Measurements from ENCODE around the gene NDUFS6.

NDUFS6 gene

DNA sequence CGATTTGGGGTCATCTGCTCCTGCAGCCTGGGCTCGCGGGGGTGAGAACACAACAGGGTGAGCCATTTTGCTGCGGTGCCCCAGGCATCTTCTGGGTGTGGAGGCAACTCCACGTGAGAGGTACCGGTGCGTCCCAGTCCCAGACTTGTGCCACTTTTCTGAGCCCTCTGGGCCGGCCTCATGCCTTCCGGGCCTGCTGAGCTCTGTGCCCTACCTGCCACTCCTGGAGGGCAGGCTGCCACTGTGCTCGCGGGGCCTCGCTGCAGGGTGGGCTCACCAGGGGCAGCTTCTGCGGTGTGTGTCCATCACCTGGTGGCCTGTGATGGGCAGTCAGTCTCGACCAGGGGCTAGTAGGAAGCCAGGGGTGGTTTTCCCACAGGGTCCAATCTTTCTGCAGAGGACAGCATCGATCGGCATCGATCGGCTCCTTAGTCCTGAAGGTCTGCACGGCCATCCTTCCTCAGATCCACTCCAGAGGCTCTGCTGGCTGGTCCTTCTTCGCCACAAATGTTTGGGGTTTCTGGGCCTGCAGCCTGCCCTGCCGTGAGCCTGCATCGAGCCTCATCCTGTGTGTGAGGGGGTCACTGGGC lies 58.9 kb downstream of the NDUFS6 start:
- no peaks in the 10 kb centered on the region for H3K9me3 ChIP-seq (ENCODE audit: control insufficient read depth, insufficient read depth, low read length)
- TF ChIP-seq, protein P1, sequence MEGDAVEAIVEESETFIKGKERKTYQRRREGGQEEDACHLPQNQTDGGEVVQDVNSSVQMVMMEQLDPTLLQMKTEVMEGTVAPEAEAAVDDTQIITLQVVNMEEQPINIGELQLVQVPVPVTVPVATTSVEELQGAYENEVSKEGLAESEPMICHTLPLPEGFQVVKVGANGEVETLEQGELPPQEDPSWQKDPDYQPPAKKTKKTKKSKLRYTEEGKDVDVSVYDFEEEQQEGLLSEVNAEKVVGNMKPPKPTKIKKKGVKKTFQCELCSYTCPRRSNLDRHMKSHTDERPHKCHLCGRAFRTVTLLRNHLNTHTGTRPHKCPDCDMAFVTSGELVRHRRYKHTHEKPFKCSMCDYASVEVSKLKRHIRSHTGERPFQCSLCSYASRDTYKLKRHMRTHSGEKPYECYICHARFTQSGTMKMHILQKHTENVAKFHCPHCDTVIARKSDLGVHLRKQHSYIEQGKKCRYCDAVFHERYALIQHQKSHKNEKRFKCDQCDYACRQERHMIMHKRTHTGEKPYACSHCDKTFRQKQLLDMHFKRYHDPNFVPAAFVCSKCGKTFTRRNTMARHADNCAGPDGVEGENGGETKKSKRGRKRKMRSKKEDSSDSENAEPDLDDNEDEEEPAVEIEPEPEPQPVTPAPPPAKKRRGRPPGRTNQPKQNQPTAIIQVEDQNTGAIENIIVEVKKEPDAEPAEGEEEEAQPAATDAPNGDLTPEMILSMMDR (IDR thresholded peaks at IDR 0.05; ENCODE audit: low read depth, low read length, poor library complexity, severe bottlenecking), result no peak
- no peak for TF ChIP-seq EZH2phosphoT487 (IDR thresholded peaks at IDR 0.05; ENCODE audit: borderline replicate concordance, low read length)
- no peaks in the 10 kb centered on the region for H3F3A ChIP-seq (ENCODE audit: control insufficient read depth, insufficient read depth)
- H4K20me1 ChIP-seq (ENCODE audit: control insufficient read depth, insufficient read depth, low read depth, low read length), result no peaks in the 10 kb centered on the region
- H3K36me3 ChIP-seq (ENCODE audit: control insufficient read depth, low read length), result no peaks in the 10 kb centered on the region
- H3K4me3 ChIP-seq (ENCODE audit: low read length), result no peak overlapping the region
- no peaks in the 10 kb centered on the region for H3K9me2 ChIP-seq (replicated peaks; ENCODE audit: control insufficient read depth, low read length)
- H3K27ac ChIP-seq (ENCODE audit: low read depth, low read length), result no peak overlapping the region
- H3K27me3 ChIP-seq (ENCODE audit: control insufficient read depth, low read length), result no peaks in the 10 kb centered on the region
- no peaks in the 10 kb centered on the region for H3K79me2 ChIP-seq (ENCODE audit: control insufficient read depth, low read length)
- H3K4me1 ChIP-seq (ENCODE audit: control insufficient read depth, low read length), result no peaks in the 10 kb centered on the region
- H3K4me2 ChIP-seq (ENCODE audit: low read length), result no peak overlapping the region

DNA sequence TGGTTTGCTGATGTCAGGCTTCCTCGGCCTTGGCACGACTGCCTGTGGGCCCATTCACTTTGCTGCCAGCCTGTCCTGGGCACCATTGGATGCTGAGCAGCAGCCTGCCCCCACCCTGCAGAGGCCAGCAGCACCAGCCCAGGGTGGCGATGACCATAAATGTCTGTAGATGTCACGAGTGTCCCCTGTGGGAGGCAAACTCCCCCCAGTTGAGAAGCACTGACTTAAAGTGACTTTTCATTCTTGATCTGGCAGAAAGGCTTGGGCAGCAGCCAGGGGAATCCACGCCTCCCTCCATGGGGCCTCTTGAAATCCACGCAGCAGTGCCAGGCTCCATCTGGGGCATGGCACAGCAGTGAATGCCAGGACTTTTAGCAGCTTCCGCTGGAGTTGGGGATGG lies 59.7 kb downstream of the NDUFS6 start:
- no peaks in the 10 kb centered on the region for H3K79me2 ChIP-seq (ENCODE audit: control insufficient read depth, low read length)
- H3K4me3 ChIP-seq (ENCODE audit: low read length), result no peak overlapping the region
- H3K27me3 ChIP-seq (ENCODE audit: control insufficient read depth, low read length), result no peaks in the 10 kb centered on the region
- no peaks in the 10 kb centered on the region for H3K9me2 ChIP-seq (replicated peaks; ENCODE audit: control insufficient read depth, low read length)
- H3K27ac ChIP-seq (ENCODE audit: low read depth, low read length), result no peak overlapping the region
- TF ChIP-seq EZH2phosphoT487 (IDR thresholded peaks at IDR 0.05; ENCODE audit: borderline replicate concordance, low read length), result no peak
- TF ChIP-seq, protein P1 (IDR thresholded peaks at IDR 0.05; ENCODE audit: low read depth, low read length, poor library complexity, severe bottlenecking), result no peak
- no peaks in the 10 kb centered on the region for H3K36me3 ChIP-seq (ENCODE audit: control insufficient read depth, low read length)
- no peaks in the 10 kb centered on the region for H3K9me3 ChIP-seq (ENCODE audit: control insufficient read depth, insufficient read depth, low read length)
- H3K4me2 ChIP-seq (ENCODE audit: low read length), result no peak overlapping the region
- H3K4me1 ChIP-seq (ENCODE audit: control insufficient read depth, low read length), result no peaks in the 10 kb centered on the region
- no peaks in the 10 kb centered on the region for H3F3A ChIP-seq (ENCODE audit: control insufficient read depth, insufficient read depth)
- H4K20me1 ChIP-seq (ENCODE audit: control insufficient read depth, insufficient read depth, low read depth, low read length), result no peaks in the 10 kb centered on the region

DNA sequence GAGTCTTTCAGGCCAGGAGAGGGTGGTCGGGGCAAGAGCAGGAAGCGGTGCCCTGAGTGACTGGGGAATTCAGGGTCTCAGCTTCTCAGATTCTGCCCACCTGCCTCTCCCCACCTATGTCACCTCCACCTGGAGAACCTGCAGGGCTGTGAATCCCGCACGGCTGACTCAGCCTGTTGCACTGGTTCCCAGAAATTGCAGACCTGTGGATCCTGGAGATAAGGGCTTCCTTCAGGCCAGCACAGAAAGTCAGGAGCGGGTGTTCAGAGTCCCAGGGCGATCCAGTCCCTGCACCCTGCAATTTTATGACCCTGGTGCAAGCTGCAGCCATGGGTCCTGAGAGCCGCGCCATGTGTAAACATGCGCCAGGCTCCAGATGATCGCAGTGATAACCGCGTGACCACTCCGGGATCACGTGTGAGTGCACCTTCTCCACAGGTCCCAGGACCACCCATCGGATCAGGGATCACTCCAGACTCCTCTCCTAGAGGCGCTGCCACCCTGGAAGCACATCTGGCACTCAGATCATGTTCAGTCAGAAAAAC lies 63.8 kb downstream of the NDUFS6 start:
- no peak overlapping the region for H3K4me3 ChIP-seq (ENCODE audit: low read length)
- H3K4me1 ChIP-seq (ENCODE audit: control insufficient read depth, low read length), result no peaks in the 10 kb centered on the region
- peaks cover 2% of the 10 kb centered on the region; the same call in 1 of the 2 replicates for H3K9me3 ChIP-seq (ENCODE audit: control insufficient read depth, insufficient read depth, low read length)
- TF ChIP-seq, protein P1 (IDR thresholded peaks at IDR 0.05; ENCODE audit: low read depth, low read length, poor library complexity, severe bottlenecking), result no peak
- TF ChIP-seq EZH2phosphoT487 (IDR thresholded peaks at IDR 0.05; ENCODE audit: borderline replicate concordance, low read length), result no peak
- no peak overlapping the region for H3K27ac ChIP-seq (ENCODE audit: low read depth, low read length)
- H3K9me2 ChIP-seq (replicated peaks; ENCODE audit: control insufficient read depth, low read length), result no peaks in the 10 kb centered on the region
- H3K36me3 ChIP-seq (ENCODE audit: control insufficient read depth, low read length), result no peaks in the 10 kb centered on the region
- H3K27me3 ChIP-seq (ENCODE audit: control insufficient read depth, low read length), result no peaks in the 10 kb centered on the region
- no peaks in the 10 kb centered on the region for H4K20me1 ChIP-seq (ENCODE audit: control insufficient read depth, insufficient read depth, low read depth, low read length)
- H3K79me2 ChIP-seq (ENCODE audit: control insufficient read depth, low read length), result no peaks in the 10 kb centered on the region
- H3F3A ChIP-seq (ENCODE audit: control insufficient read depth, insufficient read depth), result no peaks in the 10 kb centered on the region
- H3K4me2 ChIP-seq (ENCODE audit: low read length), result no peak overlapping the region

All from DOHH2 (cell line).